GM12878 (cell line): ENCODE results near the gene ATG5. TPM values are rescaled to one million over a fixed set of nuclear protein-coding genes. Genes with fewer than 3 reads are reported as not detected.

Source experiments
- ATAC-seq: fragments of 200-7000 bp; cut with Tn5 transposase; 3 replicates; pipeline ENCODE4 v1.9.1; 2020; ENCODE audit warnings: mild to moderate bottlenecking, moderate library complexity
- BruUV-seq: library from RNA; stranded (reverse); fragments of 400-500 nt; replicated peaks from 2 replicates; lab custom pipeline; 2021; lab: Mats Ljungman, UMichigan
- CTCF ChIA-PET: fragments of 300-600 bp; sonication (Branson Sonifier 250); formaldehyde crosslinking; extraction: SDS; loops from one replicate; lab custom pipeline; 2021; ENCODE audit warnings: inconsistent platforms; lab: Yijun Ruan, JAX
- POLR2A ChIA-PET: fragments of 350-600 bp; formaldehyde crosslinking; extraction: SDS; loops from one replicate; lab custom pipeline; 2021; ENCODE audit warnings: inconsistent platforms; lab: Charles Lee
- RAD21 ChIA-PET: fragments of 300-600 bp; sonication (Branson Sonifier 250); formaldehyde crosslinking; loops from one replicate; lab custom pipeline; 2023; ENCODE audit warnings: antibody characterized with exemption; ENCODE audit not compliant: unreplicated experiment; lab: Charles Lee
- SMC1A ChIA-PET: fragments of 300-600 bp; sonication (Branson Sonifier 250); formaldehyde crosslinking; loops from one replicate; lab custom pipeline; 2023; ENCODE audit not compliant: unreplicated experiment, uncharacterized antibody; lab: Charles Lee
- DNase-seq: peaks from one replicate; pipeline ENCODE4 v3.0.0-alpha.2; 2011; ENCODE audit warnings: low read depth, low spot score
- FAIRE-seq: peaks from 3 replicates; lab custom pipeline; 2011; peaks lifted over from hg19 to GRCh38; lab: Jason Lieb, UNC
- H2AFZ ChIP-seq: 2 replicates; pipeline ENCODE4 v1.6.0; 2011; ENCODE audit warnings: low read depth, low read length, control low read depth; ENCODE audit not compliant: control insufficient read depth
- H3K27ac ChIP-seq: 2 replicates; pipeline ENCODE4 v1.5.1; 2011; ENCODE audit warnings: control low read depth; ENCODE audit not compliant: control insufficient read depth, insufficient read depth
- H3K27me3 ChIP-seq, 2 experiments: replicated peaks in 1 of 2; 2 replicates each; pipeline versions ENCODE4 v1.6.0 to v1.6.1; 2011; ENCODE audit warnings: low read length in 1 of 2; ENCODE audit not compliant: control insufficient read depth in 2 of 2, insufficient read depth in 2 of 2
- H3K36me3 ChIP-seq, 2 experiments: 2 replicates each; pipeline ENCODE4 v1.5.1; 2011; ENCODE audit warnings: low read length in 1 of 2; ENCODE audit not compliant: control insufficient read depth in 2 of 2, insufficient read depth in 2 of 2
- H3K4me1 ChIP-seq: 2 replicates; pipeline ENCODE4 v1.6.1; 2011; ENCODE audit warnings: mild to moderate bottlenecking, low read length, moderate library complexity, mixed read lengths; ENCODE audit not compliant: control insufficient read depth, insufficient read depth
- H3K4me2 ChIP-seq: 2 replicates; pipeline ENCODE4 v1.6.0; 2011; ENCODE audit warnings: control low read depth; ENCODE audit not compliant: control insufficient read depth, insufficient read depth
- H3K4me3 ChIP-seq: fragments of 200-600 bp; sonication (generic); 2 replicates; pipeline ENCODE4 v1.5.1; 2016
- H3K79me2 ChIP-seq: 2 replicates; pipeline ENCODE4 v1.6.0; 2011; ENCODE audit warnings: low read length; ENCODE audit not compliant: control insufficient read depth, insufficient read depth
- H3K9ac ChIP-seq: 2 replicates; pipeline ENCODE4 v1.8.0; 2011; ENCODE audit warnings: low read length, control low read depth, mixed read lengths; ENCODE audit not compliant: control insufficient read depth, insufficient read depth
- H3K9me3 ChIP-seq: replicated peaks from 3 replicates; pipeline ENCODE4 v1.5.1; 2011; ENCODE audit warnings: mild to moderate bottlenecking, low read length; ENCODE audit not compliant: control insufficient read depth, insufficient read depth
- H4K20me1 ChIP-seq: 2 replicates; pipeline ENCODE4 v1.6.0; 2011; ENCODE audit not compliant: control insufficient read depth, insufficient read depth
- BMI1 ChIP-seq: fragments of 450-650 bp; IDR thresholded peaks from 2 replicates; pipeline ENCODE4 v1.6.1; 2016; ENCODE audit warnings: mild to moderate bottlenecking, moderate library complexity, borderline replicate concordance
- CEBPB ChIP-seq, 2 experiments: fragments of 150-350 bp in 1 of 2; IDR thresholded peaks; 2 replicates each; pipeline ENCODE4 v1.6.1; 2012 to 2014; ENCODE audit warnings: low read depth in 2 of 2, low read length in 2 of 2, borderline replicate concordance in 1 of 2, inconsistent platforms in 1 of 2
- GATAD2B ChIP-seq: fragments of 450-650 bp; conservative IDR thresholded peaks from 2 replicates; pipeline ENCODE4 v1.6.1; 2017; ENCODE audit warnings: low read depth, mild to moderate bottlenecking, moderate library complexity
- NFXL1 ChIP-seq: fragments of 450-650 bp; IDR thresholded peaks from 2 replicates; pipeline ENCODE4 v1.6.1; 2017; ENCODE audit warnings: antibody characterized with exemption, mild to moderate bottlenecking, borderline replicate concordance
- POLR2AphosphoS5 ChIP-seq: IDR thresholded peaks from 2 replicates; pipeline ENCODE4 v1.6.1; 2011; ENCODE audit warnings: mild to moderate bottlenecking, low read length, inconsistent platforms
- RAD21 ChIP-seq: IDR thresholded peaks from 2 replicates; pipeline ENCODE4 v1.6.1; 2011; ENCODE audit warnings: mild to moderate bottlenecking, low read depth, low read length, moderate library complexity; ENCODE audit not compliant: insufficient read depth
- RBBP5 ChIP-seq: fragments of 200-600 bp; sonication (generic); conservative IDR thresholded peaks from 2 replicates; pipeline ENCODE4 v1.6.1; 2016
- RUNX3 ChIP-seq: IDR thresholded peaks from 2 replicates; pipeline ENCODE4 v1.6.1; 2012; ENCODE audit warnings: low read length, inconsistent platforms
- SMAD5 ChIP-seq: IDR thresholded peaks from 2 replicates; pipeline ENCODE4 v1.6.1; 2016; ENCODE audit warnings: antibody characterized with exemption, low read depth
- TCF7 ChIP-seq: IDR thresholded peaks from 2 replicates; pipeline ENCODE4 v1.6.1; 2014; ENCODE audit warnings: antibody characterized with exemption, borderline replicate concordance
- YY1 ChIP-seq: IDR thresholded peaks from 2 replicates; pipeline ENCODE4 v1.6.1; 2011; ENCODE audit warnings: low read depth, mild to moderate bottlenecking, low read length
- ZNF384 ChIP-seq: IDR thresholded peaks from 2 replicates; pipeline ENCODE4 v1.6.1; 2012; ENCODE audit warnings: low read depth, mild to moderate bottlenecking, low read length, improper control_type of control experiment, borderline replicate concordance
- WGBS: methylation state at CpG from one replicate; pipeline ENCODE4 v1.1.6; 2016; ENCODE audit warnings: low lambda C conversion rate; ENCODE audit not compliant: insufficient replicate concordance, insufficient coverage; ENCODE audit errors: missing lambda C conversion rate; 5-methylcytosine and 5-hydroxymethylcytosine counted together
- in situ Hi-C: fragments of 300-500 bp; cut with MboI; formaldehyde crosslinking; loops from 9 replicates; pipeline ENCODE4 v1.14.3; 2018; ENCODE audit warnings: mixed read lengths
- intact Hi-C: fragments of 100-400 bp; cut with micrococcal nuclease; formaldehyde crosslinking; loops from one replicate; pipeline ENCODE4 v1.14.2; 2022; ENCODE audit not compliant: unreplicated experiment
- polyA plus RNA-seq, 11 experiments: library from polyadenylated mRNA; depleted of rRNA in 4 of 11; unstranded in 6 of 11; stranded (reverse) in 5 of 11; fragments of >200 nt; fragmentation: Nextera tagmentation in 4 of 11; fragmentation: Illumina TruSeq in 1 of 11; extraction: Ambion mirVana in 4 of 11; extraction: Trizol in 1 of 11; gene quantifications; 1 replicate in 1 of 11; 2 replicates in 10 of 11; pipeline versions ENCODE4 v1.2.1 to v1.2.3, GENCODE V29; 2011 to 2016; ENCODE audit warnings: inconsistent platforms in 2 of 11, missing spikeins in 2 of 11, low read depth in 1 of 11
- total RNA-seq, 4 experiments: library from RNA; depleted of rRNA in 3 of 4; stranded (reverse); fragments of >200 nt in 3 of 4; fragmentation: Illumina TruSeq in 1 of 4; extraction: Trizol in 1 of 4; gene quantifications; 2 replicates each; pipeline versions ENCODE4 v1.2.1 to v1.2.3, GENCODE V29; 2013 to 2021
- TF ChIP-seq, protein P1 (sequence below): IDR thresholded peaks from 2 replicates; pipeline ENCODE4 v1.6.1; 2011; ENCODE audit warnings: borderline replicate concordance, low read depth, mild to moderate bottlenecking, moderate library complexity, mixed read lengths, low read length; ENCODE audit not compliant: insufficient read depth; ENCODE audit errors: extremely low read length

Gene ATG5
- total and polyA plus RNA-seq, 10 of the 15 experiments (the other 5 are each of a cell fraction or from before 2014, with no cell fraction given), result 12.9 to 51.8 (median 23.9) TPM

DNA sequence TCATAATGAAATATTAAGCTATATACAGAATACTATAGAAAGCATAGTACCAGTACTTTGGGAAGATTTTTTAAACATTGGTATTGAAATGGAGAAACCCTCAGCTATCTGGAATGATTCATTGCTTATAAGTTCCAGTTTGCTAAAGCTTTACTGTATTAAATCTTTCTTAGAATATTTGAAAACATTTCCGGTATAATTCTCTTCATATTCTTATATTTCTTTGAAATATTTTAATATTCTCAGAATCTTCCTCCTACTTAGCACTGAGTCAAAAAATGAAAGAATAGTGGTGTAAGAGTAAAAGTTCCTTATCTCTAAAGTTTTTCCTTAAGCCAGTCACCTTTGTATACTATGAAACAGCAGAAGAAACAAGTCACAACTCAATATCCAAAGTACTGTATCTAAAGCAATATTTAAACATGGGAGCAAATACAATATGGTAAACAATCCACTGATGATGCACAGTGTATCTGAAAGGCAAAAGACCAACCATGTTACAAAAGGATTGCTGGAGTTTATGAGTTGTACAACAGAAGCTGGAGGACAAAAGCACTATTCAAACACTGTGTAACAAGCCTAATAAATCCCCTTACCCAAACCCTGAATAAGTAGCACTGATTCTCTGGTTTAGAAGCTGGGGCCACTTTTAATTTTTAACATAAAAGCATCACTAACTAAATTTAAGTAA is 137.3 kb downstream of the ATG5 start:
- 60% methylated on average over 1 of the region's 1 CpG for WGBS
- no TSS peak for BruUV-seq
- POLR2A ChIA-PET, result interaction anchor here (0.8 to 1.1 kb wide), 3 partner anchors 10 to 96 kb away, joined by 3 to 6 read pairs (median 5); no protein-coding TSS in a partner anchor
- in situ Hi-C loops, result no loop called here
- Histone ChIP-seq H4K20me1 (no peaks in the 10 kb centered on the region), H3K27ac (no peak overlapping the region), H3K79me2 (no peaks in the 10 kb centered on the region), H3K9me3 (no peaks in the 10 kb centered on the region), H2AFZ (no peak overlapping the region), H3K4me3 (no peak overlapping the region), H3K9ac (no peak overlapping the region), H3K4me2 (no peak overlapping the region), H3K27me3 (no peaks in the 10 kb centered on the region), H3K4me1 (peaks cover 21% of the 10 kb centered on the region), H3K36me3 (0 out of 4 replicates have a peak, but pooled peaks cover 0 to 3% of the 10 kb centered on the region in 2 experiments)
- DNase-seq, result no peak
- intact Hi-C loops, result loop anchor here (10.0 kb wide), 1 partner anchor 703 kb away; no protein-coding TSS in a partner anchor
- no peak for FAIRE-seq
- SMC1A ChIA-PET, result interaction anchor here (0.9 to 14.2 kb wide), 18 partner anchors 10 to 757 kb away, joined by 3 to 145 read pairs (median 5); partner anchors contain the start of gene PRDM1
- TF ChIP-seq, protein P1, sequence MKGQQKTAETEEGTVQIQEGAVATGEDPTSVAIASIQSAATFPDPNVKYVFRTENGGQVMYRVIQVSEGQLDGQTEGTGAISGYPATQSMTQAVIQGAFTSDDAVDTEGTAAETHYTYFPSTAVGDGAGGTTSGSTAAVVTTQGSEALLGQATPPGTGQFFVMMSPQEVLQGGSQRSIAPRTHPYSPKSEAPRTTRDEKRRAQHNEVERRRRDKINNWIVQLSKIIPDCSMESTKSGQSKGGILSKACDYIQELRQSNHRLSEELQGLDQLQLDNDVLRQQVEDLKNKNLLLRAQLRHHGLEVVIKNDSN, result no peak
- TF ChIP-seq ZNF384 (no peak), SMAD5 (no peak), RBBP5 (no peak), RUNX3 (no peak), YY1 (no peak), GATAD2B (no peak), RAD21 (no peak), TCF7 (no peak), POLR2AphosphoS5 (no peak), BMI1 (no peak), NFXL1 (no peak), CEBPB (IDR thresholded peaks at IDR 0.05; ENCODE audit: borderline replicate concordance in 1 of 2, low read depth in 2 of 2, low read length in 2 of 2) (no peak)
- CTCF ChIA-PET, result interaction anchor here (0.7 to 8.9 kb wide), 9 partner anchors 22 to 756 kb away, joined by 3 to 85 read pairs (median 4); no protein-coding TSS in a partner anchor
- ATAC-seq, result no peak
- RAD21 ChIA-PET, result interaction anchor here (0.8 to 2.6 kb wide), 8 partner anchors 10 to 102 kb away, joined by 3 to 12 read pairs (median 4); partner anchors contain the start of gene PRDM1
